Kidney glomerular epithelial cell (primary cell): Measurements from ENCODE around the gene CADM1.

Source experiments
- DNase-seq: peaks from one replicate; lab custom pipeline; 2025; lab: John Stamatoyannopoulos, UW

The CADM1 gene

GRCh38 chr11:115207916-115208315, 296.3 kb downstream of the CADM1 start:
- no peak for DNase-seq

- no peak for DNase-seq
Measured at GRCh38 chr11:115207166-115207591, 297.0 kb downstream of the CADM1 start.

DNA sequence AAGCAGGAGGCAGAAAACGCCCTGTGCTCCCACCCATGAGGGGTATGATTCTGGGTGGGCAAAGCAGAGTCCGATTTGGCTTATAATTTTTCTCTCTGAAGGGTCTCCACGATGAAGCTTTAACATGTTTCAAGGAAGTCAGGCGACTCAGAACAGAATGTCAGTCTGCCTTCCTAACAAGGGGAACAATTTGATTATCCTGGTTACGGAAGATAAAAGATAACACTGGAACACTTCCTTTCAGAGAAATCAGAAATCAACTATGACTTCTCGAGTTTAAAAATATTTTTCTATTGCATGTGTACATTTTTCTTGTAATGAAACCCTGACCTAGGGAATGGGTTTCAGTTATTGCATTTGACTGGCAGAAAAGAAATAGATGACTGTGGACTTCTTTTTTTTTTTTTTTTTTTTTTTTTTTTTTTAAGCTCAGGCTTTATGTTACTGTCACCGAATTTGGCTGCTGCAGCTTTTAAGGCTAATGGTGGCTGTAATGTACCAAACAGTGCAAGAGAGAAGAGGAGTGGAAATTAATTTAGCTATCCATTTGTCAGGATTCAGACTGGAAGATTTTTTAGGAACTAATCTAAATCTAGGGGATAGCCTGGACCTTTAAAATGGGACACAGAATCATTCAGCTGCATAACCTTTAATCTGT, 297.7 kb downstream of the CADM1 start:
- no peak for DNase-seq

DNA sequence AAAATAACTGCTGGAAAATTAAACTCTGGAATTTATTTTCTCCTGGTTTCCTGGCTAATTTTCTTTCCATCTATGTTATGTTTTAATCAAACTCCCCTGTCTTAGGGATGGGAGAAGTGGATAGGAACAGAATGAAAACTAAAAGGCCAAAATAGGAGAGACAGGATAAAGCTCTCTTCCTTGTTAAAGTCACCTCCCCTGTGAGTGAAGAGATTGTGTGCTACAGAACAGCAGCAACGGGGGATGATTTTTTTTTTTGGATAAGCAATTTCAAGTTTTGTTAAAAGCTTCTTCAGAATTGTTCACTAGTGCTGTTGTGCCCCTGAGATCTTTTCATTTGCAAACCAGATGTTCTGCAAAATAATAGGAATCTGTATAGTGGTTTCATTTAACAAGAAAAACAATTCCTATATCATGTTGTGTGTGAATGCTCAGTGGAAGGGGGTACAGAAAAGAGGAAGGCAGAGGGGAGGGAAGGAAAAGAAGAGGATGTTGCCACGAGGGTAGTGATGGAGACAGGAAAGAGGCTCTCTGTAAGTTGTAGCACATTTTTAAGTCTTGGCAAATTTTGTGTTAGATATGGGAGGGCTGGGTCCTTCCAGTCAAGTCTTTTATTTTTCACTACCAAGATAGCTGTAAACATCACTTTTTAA, 301.2 kb downstream of the CADM1 start:
- DNase-seq = no peak

DNA sequence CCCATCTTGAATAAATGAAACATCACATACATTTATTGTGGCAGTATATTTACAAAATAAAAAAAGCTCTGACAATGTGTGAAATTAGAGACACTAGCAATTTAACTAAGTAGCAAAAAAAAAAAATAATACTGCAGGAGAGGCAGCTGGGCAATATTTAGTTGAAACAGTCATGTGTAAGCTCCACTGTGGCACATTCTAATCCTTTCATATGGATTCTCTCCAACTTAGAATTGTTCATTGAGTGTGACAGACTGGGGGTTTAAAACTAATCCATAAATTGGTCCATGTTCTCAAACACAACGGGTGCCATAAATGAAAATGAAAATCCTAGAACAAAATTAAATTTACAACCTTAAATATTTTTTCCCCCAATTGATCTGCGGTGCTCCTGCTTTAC, 302.1 kb downstream of the CADM1 start:
- DNase-seq = no peak

DNA sequence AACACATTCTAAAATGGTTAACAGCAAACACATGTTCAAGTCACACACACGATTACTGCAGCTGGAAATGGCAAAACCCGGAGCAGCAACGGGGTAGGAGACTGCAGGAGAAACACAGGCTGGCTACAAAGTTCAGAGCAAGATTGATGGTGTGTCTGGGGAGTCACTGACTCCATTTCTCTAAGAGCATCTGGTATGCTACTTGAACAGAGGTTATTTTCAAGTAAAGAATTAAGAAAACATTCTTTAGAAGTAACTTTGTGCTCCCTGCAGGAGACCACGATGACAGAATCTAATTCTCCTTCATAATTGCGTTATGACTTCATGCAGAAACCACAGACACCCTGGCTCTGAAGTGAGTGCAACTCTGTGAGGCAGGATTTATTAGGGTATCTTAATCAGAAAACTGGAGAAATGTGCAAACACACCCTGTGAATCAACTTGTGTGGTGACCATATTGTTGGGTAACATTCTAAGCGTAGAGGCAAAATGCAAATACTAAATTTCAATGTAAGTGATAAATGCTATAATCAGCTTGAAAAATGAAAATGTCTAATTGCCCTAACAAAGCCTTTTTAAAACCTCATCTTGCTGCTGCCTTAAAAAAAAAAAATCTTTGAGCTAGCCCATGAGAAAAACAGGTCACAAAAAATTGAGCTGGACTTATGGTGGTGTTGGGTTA, 303.0 kb downstream of the CADM1 start:
- peak; percentile 92 for DNase-seq

DNA sequence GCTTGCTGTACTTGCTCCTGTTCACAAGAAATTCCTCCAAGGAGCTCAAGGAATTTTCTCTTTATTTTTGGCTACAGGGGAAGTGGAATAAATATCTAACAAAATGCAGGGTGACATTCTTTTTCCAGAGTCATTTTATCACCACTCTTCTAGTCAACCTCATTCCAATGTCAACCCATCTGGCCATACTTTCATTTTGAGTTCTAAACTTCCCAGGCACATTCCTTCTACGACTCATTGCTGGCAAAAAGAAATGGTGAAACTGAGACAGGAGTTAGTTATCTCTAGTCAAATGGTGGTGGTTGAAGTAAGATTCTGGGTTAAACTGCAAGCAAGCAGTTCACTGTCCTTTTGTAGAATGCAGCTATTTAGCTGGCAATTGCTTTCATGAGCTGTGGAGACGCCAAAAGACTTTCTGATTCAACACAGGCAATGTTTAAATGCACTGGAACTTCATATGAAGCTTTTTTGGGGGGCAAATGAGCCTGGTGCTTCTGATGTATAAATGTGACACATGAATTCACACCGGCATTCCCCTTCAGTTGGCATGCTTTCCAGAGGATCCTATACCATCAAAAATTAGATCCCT, 304.6 kb downstream of the CADM1 start:
- no peak for DNase-seq

- peak; percentile 76 for DNase-seq
Measured at GRCh38 chr11:115198321-115198741, 305.9 kb downstream of the CADM1 start.

- peak; percentile 75 for DNase-seq
Measured at GRCh38 chr11:115197433-115197832, 306.8 kb downstream of the CADM1 start.

DNA sequence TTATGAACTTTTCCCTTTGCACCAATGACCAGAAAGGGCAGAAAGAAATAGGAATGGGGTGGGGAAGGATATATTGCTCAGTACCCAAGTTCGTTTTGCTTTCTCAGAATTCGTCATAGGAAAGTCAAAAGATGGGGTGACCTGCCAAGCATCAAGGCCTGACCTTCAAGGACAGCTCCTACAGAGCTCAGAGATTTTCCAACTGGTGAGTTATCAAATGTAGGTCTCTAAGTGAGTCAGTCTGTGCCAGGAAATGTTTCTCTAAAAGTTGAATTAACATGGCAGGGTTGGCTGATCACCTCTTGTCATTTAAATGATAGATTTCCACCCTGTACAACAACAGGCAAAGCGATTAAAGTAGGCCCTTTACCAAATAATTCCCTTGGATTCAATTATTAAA, 307.2 kb downstream of the CADM1 start:
- peak; percentile 76 for DNase-seq

- no peak for DNase-seq
Measured at GRCh38 chr11:115194802-115195110, 309.5 kb downstream of the CADM1 start.

DNA sequence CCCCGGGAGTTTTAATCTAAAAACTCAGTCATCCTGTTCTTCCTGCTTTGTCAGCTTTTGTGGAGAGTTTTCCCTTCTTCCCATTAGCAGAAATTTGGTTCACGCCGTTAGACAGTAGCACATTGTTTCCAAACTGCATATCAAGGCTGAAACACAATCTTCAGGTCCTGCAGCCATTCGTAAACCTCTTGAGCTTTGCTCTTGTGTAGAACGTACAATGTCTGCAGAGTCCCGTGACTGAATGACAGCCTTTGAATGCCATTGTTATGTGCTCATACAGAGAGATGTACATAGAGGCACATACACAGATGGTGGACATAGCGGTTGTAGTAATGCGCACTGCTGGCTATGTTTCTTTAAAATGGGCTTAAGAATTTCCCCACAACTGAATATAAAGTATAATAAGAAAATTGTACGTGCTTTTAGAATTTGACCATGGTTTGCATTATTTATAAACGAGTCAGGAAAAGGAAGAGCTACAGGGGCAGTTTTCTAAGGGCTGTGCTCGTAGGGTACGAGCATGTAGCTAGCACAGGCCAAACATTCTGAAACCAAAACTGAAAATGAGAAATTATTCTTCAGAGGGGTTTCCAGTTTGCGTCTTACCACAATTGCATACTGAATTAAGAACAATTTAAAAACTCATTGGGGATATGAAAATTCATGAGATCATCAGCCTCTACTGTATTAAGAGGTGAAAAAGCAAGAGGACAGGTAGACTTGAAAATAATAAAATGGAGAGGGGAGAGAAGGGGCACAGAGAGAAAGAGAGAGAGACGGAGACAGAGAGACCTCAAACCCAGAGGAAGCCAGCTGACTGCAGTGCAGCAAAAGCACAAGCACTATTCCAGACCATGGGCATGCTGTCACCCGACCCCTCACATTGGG, 310.1 kb downstream of the CADM1 start:
- DNase-seq = no peak

GRCh38 chr11:115191761-115192160, 312.5 kb downstream of the CADM1 start:
- DNase-seq = no peak

- no peak for DNase-seq
Measured at GRCh38 chr11:115190196-115190595, 314.0 kb downstream of the CADM1 start.

DNA sequence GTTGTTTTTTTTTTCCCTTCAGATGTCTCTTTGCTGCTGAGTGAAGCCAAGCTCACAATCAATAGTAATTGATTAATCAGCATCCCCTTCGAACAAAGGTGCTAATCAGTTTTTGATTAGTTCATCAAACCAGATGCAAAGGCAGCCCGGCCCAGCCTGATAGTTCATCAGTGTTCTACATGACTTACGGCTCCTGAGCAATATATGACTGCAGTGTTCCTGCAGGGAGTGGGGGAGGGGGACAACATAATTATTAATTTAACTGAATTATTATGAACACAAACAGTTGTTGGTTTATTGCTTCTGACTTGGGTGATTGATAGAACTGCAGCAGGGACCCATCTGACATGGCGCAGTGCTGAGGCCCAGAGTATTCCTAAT, 315.3 kb downstream of the CADM1 start:
- DNase-seq = no peak

DNA sequence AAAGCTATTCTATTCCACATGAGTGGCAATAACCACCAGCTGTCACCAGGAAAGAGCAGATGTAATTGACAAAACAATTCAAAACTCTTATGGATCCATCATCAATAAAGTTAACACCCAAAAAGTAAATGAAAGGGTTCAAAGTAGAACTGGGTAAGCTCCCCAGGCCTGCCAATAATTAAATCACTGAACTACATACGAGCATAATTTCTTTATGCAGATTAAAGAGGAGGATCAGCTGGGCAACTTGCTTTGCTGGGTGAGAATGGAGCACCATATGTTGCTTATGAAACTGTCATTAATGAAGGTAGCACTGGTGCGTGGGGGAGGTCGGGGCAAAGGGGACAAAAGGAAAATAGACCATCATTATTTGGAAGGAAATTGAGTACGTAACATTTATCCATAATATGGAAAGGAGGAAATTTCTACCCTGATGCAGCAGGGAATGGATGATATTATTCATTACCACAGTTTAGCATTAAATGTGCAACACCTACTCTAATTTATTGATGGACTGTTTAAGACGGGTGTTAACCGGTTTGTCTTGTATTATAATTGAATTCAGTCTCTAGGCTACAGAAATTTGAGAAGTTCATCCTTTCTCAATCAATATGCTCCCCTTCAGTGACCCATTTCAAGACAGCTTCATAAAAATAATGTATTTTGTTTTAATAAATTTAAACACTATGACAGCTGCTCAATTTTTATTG, 315.9 kb downstream of the CADM1 start:
- DNase-seq = no peak

GRCh38 chr11:115185931-115186330, 318.3 kb downstream of the CADM1 start:
- DNase-seq = no peak

DNA sequence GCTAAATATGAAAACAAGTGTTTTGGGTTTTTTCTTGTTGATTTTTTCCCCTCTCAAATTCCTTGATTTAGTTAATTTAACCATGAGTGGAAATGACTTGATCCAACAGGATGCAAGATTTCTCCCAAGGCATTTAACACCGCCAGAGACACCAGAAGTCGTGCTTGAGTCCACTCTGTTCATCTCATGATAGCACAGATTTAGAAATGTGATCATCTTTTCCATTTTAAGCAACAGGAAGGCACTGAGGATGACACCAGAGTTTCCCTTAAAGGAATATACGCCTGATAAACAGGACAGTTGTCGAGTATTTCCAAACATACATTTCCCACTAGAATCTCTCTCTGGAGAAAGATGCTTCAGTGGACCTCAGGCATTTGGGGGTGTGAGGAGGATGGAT, 318.7 kb downstream of the CADM1 start:
- DNase-seq = no peak

DNA sequence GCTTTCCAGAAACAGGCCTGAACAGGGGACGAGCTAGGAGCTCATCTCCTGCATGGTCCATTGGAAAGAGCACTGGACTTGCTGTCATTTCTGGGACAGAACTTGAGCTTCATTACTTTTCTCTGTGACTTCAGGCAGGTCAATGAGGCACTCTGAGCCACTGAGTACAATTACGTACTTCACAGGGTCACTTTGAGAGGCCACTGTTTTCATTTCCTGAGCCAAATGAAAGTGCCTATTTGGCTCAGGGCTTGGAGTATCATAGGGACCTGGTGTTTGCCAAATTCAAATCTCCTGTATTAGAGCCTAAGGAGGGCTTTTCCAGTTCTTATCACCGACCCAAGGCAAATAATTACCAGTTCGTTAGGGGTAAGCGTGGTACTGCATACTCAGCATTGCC, 319.3 kb downstream of the CADM1 start:
- no peak for DNase-seq

GRCh38 chr11:115183830-115184229, 320.4 kb downstream of the CADM1 start:
- DNase-seq = no peak

DNA sequence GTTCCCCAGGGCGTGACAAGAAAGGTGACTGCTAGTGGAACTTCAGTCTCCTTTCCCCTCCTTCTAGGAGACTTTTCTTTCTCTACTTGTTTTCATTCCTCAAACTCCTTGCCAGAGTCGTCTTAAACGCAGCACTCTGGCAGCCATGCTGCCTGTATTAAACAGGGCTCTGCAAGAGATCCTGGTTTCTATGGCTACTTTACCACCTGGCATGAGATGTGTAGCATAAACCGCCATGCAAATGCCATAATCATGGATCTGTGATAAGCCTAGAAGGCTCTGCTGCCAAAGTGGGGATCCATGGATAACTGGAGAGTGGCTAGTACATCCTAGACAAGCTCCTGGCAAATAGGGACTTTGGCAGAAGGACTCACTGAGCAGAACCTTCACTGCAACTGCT, 321.1 kb downstream of the CADM1 start:
- DNase-seq = no peak
